ENCODE data around the gene CXCL17. TPM values are rescaled to one million over a fixed set of nuclear protein-coding genes. Genes with fewer than 3 reads are reported as not detected.

The CXCL17 gene
- total and polyA plus RNA-seq, 2 experiments from 2014 or later = 4.4 to 16.7 TPM

GRCh38 chr19:42411581-42412178 lies 31.1 kb downstream of the CXCL17 start:
- H4K20me1 ChIP-seq (ENCODE audit: insufficient read depth, poor library complexity, severe bottlenecking) = no peaks in the 10 kb centered on the region
- H3K4me1 ChIP-seq (ENCODE audit: insufficient read depth) = no peaks in the 10 kb centered on the region
- 88% methylated on average over 8 of the region's 8 CpGs for WGBS (ENCODE audit: low lambda C conversion rate, missing lambda C conversion rate)
- no peaks in the 10 kb centered on the region for H3K79me2 ChIP-seq
- no peak for TF ChIP-seq EZH2phosphoT487 (IDR thresholded peaks at IDR 0.05; ENCODE audit: low read depth, severe bottlenecking, unreplicated experiment)
- no peak for TF ChIP-seq EZH2 (IDR thresholded peaks at IDR 0.05; ENCODE audit: borderline replicate concordance)
- TF ChIP-seq, protein P1, sequence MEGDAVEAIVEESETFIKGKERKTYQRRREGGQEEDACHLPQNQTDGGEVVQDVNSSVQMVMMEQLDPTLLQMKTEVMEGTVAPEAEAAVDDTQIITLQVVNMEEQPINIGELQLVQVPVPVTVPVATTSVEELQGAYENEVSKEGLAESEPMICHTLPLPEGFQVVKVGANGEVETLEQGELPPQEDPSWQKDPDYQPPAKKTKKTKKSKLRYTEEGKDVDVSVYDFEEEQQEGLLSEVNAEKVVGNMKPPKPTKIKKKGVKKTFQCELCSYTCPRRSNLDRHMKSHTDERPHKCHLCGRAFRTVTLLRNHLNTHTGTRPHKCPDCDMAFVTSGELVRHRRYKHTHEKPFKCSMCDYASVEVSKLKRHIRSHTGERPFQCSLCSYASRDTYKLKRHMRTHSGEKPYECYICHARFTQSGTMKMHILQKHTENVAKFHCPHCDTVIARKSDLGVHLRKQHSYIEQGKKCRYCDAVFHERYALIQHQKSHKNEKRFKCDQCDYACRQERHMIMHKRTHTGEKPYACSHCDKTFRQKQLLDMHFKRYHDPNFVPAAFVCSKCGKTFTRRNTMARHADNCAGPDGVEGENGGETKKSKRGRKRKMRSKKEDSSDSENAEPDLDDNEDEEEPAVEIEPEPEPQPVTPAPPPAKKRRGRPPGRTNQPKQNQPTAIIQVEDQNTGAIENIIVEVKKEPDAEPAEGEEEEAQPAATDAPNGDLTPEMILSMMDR (IDR thresholded peaks at IDR 0.05; ENCODE audit: poor library complexity) = no peak
- H2AFZ ChIP-seq = no peak overlapping the region
- no peaks in the 10 kb centered on the region for H3K27me3 ChIP-seq
- H3K36me3 ChIP-seq (replicated peaks; ENCODE audit: insufficient read depth, low read depth) = no peaks in the 10 kb centered on the region
- no peak overlapping the region for H3K4me3 ChIP-seq
- no peaks in the 10 kb centered on the region for H3K9me2 ChIP-seq (replicated peaks; ENCODE audit: insufficient read depth)
- H3K9me3 ChIP-seq (ENCODE audit: low read depth) = no peaks in the 10 kb centered on the region
- no peak overlapping the region for H3K4me2 ChIP-seq
- no peak for DNase-seq (ENCODE audit: low spot score)
- no peak overlapping the region for H3K27ac ChIP-seq

DNA sequence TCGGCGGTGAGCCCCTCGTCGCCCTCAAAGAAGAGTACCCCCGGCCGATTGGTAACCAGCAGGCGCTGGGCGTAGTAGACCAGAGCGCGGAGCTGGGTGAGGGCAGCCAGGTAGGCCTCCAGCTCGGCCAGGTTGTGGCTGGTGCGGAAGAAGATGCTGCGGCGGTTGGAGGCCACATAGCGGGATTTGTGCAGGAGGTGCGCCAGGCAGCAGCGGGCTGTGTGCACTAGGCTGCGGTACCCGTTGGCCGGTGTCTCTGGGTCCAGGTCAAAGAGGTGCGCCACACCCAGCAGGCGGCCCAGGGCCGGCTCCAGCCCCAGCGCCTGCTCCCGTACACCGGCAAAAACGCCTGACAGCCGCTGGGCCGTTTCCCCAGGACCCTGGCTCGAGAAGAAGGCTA lies 32.4 kb downstream of the CXCL17 start:
- no peak overlapping the region for H3K4me3 ChIP-seq
- H2AFZ ChIP-seq = no peak overlapping the region
- peak; percentile 4 for DNase-seq (ENCODE audit: low spot score)
- H3K9me2 ChIP-seq (replicated peaks; ENCODE audit: insufficient read depth) = no peaks in the 10 kb centered on the region
- no peaks in the 10 kb centered on the region for H3K4me1 ChIP-seq (ENCODE audit: insufficient read depth)
- no peaks in the 10 kb centered on the region for H3K27me3 ChIP-seq
- no peak overlapping the region for H3K4me2 ChIP-seq
- no peaks in the 10 kb centered on the region for H3K79me2 ChIP-seq
- 95% methylated on average over 29 of the region's 30 CpGs for WGBS (ENCODE audit: low lambda C conversion rate, missing lambda C conversion rate)
- no peaks in the 10 kb centered on the region for H4K20me1 ChIP-seq (ENCODE audit: insufficient read depth, poor library complexity, severe bottlenecking)
- TF ChIP-seq EZH2phosphoT487 (IDR thresholded peaks at IDR 0.05; ENCODE audit: low read depth, severe bottlenecking, unreplicated experiment) (no peak), EZH2 (IDR thresholded peaks at IDR 0.05; ENCODE audit: borderline replicate concordance) (no peak)
- TF ChIP-seq, protein P1 (IDR thresholded peaks at IDR 0.05; ENCODE audit: poor library complexity) = no peak
- no peaks in the 10 kb centered on the region for H3K9me3 ChIP-seq (ENCODE audit: low read depth)
- H3K36me3 ChIP-seq (replicated peaks; ENCODE audit: insufficient read depth, low read depth) = no peaks in the 10 kb centered on the region
- H3K27ac ChIP-seq = no peak overlapping the region

DNA sequence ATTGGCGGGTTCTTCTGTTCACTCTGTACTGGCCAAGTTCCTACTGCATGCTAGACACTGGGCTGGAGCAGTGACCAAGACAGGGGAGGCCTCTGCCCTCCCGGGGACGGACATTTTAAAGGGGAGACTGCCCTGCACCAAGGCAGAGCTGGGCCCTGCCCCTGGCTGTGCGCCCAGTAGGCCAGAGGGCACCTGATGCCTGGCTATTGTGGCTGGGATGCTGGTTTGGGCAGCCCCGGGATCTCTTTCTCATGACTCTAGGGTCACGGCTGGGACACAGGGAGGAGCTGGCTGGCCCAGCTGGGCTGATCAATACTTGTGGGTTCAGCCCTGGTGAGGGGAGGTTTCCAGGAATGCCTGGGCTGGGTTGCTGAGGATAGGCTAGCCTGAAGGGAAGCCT lies 33.3 kb downstream of the CXCL17 start:
- Histone ChIP-seq H3K36me3 (replicated peaks; ENCODE audit: insufficient read depth, low read depth) (no peaks in the 10 kb centered on the region), H3K4me2 (no peak overlapping the region), H3K27ac (no peak overlapping the region), H3K79me2 (no peaks in the 10 kb centered on the region), H3K27me3 (no peaks in the 10 kb centered on the region), H3K9me2 (replicated peaks; ENCODE audit: insufficient read depth) (no peaks in the 10 kb centered on the region), H2AFZ (no peak overlapping the region), H3K4me1 (ENCODE audit: insufficient read depth) (no peaks in the 10 kb centered on the region), H3K9me3 (ENCODE audit: low read depth) (no peaks in the 10 kb centered on the region), H3K4me3 (no peak overlapping the region), H4K20me1 (ENCODE audit: insufficient read depth, poor library complexity, severe bottlenecking) (no peaks in the 10 kb centered on the region)
- 86% methylated on average over 6 of the region's 6 CpGs for WGBS (ENCODE audit: low lambda C conversion rate, missing lambda C conversion rate)
- TF ChIP-seq EZH2 (IDR thresholded peaks at IDR 0.05; ENCODE audit: borderline replicate concordance) = no peak
- TF ChIP-seq, protein P1 (IDR thresholded peaks at IDR 0.05; ENCODE audit: poor library complexity) = no peak
- TF ChIP-seq EZH2phosphoT487 (IDR thresholded peaks at IDR 0.05; ENCODE audit: low read depth, severe bottlenecking, unreplicated experiment) = no peak
- DNase-seq (ENCODE audit: low spot score) = peak; percentile 35
